Measurements from ENCODE around the gene ATP2C2.

- TF ChIP-seq, protein P1, sequence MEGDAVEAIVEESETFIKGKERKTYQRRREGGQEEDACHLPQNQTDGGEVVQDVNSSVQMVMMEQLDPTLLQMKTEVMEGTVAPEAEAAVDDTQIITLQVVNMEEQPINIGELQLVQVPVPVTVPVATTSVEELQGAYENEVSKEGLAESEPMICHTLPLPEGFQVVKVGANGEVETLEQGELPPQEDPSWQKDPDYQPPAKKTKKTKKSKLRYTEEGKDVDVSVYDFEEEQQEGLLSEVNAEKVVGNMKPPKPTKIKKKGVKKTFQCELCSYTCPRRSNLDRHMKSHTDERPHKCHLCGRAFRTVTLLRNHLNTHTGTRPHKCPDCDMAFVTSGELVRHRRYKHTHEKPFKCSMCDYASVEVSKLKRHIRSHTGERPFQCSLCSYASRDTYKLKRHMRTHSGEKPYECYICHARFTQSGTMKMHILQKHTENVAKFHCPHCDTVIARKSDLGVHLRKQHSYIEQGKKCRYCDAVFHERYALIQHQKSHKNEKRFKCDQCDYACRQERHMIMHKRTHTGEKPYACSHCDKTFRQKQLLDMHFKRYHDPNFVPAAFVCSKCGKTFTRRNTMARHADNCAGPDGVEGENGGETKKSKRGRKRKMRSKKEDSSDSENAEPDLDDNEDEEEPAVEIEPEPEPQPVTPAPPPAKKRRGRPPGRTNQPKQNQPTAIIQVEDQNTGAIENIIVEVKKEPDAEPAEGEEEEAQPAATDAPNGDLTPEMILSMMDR (IDR thresholded peaks at IDR 0.05; ENCODE audit: control extremely low read depth in 1 of 3, insufficient read depth in 1 of 3, low read depth in 1 of 3, low read length in 3 of 3), result no peak
- no peak for TF ChIP-seq POLR2A (IDR thresholded peaks at IDR 0.05; ENCODE audit: control extremely low read depth in 1 of 2, low read depth in 2 of 2, low read length in 2 of 2)
- TF ChIP-seq POLR2AphosphoS5 (IDR thresholded peaks at IDR 0.05; ENCODE audit: low read depth, low read length), result no peak
- no peak for TF ChIP-seq EZH2 (IDR thresholded peaks at IDR 0.05; ENCODE audit: low read depth, low read length, severe bottlenecking)
- TF ChIP-seq, protein P2, sequence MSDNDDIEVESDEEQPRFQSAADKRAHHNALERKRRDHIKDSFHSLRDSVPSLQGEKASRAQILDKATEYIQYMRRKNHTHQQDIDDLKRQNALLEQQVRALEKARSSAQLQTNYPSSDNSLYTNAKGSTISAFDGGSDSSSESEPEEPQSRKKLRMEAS (IDR thresholded peaks at IDR 0.05), result no peak
These were observed 39.3 kb upstream of the ATP2C2 start for GRCh38 chr16:84329016-84329415.

Data from H1 (cell line).